Neuronal stem cell (in vitro differentiated cells): ENCODE measurements around the gene PARD3B.
"Not testable (repeated sequence)": the region's sequence is repeated elsewhere in the genome, so short reads cannot be mapped to it uniquely, and the experiment has no call there.

Source experiments
- DNase-seq: peaks from one replicate; pipeline ENCODE4 v3.0.0-alpha.2; 2013; ENCODE audit warnings: low spot score
- H2AFZ ChIP-seq: one replicate; pipeline ENCODE4 v1.6.1; 2013; ENCODE audit warnings: mild to moderate bottlenecking, low read length, inconsistent platforms
- H2AK5ac ChIP-seq: 2 replicates; pipeline ENCODE4 v1.6.1; 2013; ENCODE audit warnings: low read depth, mild to moderate bottlenecking, inconsistent platforms, low read length, moderate library complexity, mixed read lengths
- H2BK120ac ChIP-seq: 2 replicates; pipeline ENCODE4 v1.6.1; 2013; ENCODE audit warnings: low read depth, mild to moderate bottlenecking, inconsistent platforms, low read length, moderate library complexity, mixed read lengths
- H2BK12ac ChIP-seq: one replicate; pipeline ENCODE4 v1.6.1; 2013; ENCODE audit warnings: low read length, inconsistent platforms
- H2BK15ac ChIP-seq: 2 replicates; pipeline ENCODE4 v1.6.1; 2013; ENCODE audit warnings: mild to moderate bottlenecking, low read length, inconsistent platforms, mixed read lengths
- H2BK5ac ChIP-seq: one replicate; pipeline ENCODE4 v1.6.1; 2013; ENCODE audit warnings: inconsistent platforms, mild to moderate bottlenecking, low read length, moderate library complexity
- H3K14ac ChIP-seq: one replicate; pipeline ENCODE4 v1.6.1; 2013; ENCODE audit warnings: low read length, inconsistent platforms
- H3K18ac ChIP-seq: 2 replicates; pipeline ENCODE4 v1.6.1; 2013; ENCODE audit warnings: low read length, inconsistent platforms
- H3K23ac ChIP-seq: 2 replicates; pipeline ENCODE4 v1.6.1; 2013; ENCODE audit warnings: low read depth, mild to moderate bottlenecking, mixed read lengths, low read length, inconsistent platforms; ENCODE audit not compliant: poor library complexity
- H3K27ac ChIP-seq: replicated peaks from 3 replicates; pipeline ENCODE4 v1.5.1; 2013; ENCODE audit warnings: low read length, inconsistent platforms
- H3K27me3 ChIP-seq, 3 experiments: 2 replicates each; pipeline ENCODE4 v1.6.1; 2013; ENCODE audit warnings: low read length in 3 of 3, mild to moderate bottlenecking in 2 of 3, inconsistent platforms in 1 of 3, low read depth in 1 of 3, mixed read lengths in 1 of 3, moderate library complexity in 1 of 3; ENCODE audit not compliant: control insufficient read depth in 3 of 3, insufficient read depth in 3 of 3
- H3K36me3 ChIP-seq, 2 donors: replicated peaks in 1 of 2; 2 replicates each; pipeline ENCODE4 v1.6.1; 2013; ENCODE audit warnings: low read length in 2 of 2; ENCODE audit not compliant: control insufficient read depth in 2 of 2, insufficient read depth in 2 of 2
- H3K4ac ChIP-seq: 2 replicates; pipeline ENCODE4 v1.6.1; 2013; ENCODE audit warnings: inconsistent platforms, mild to moderate bottlenecking, low read length, moderate library complexity
- H3K4me1 ChIP-seq, 2 donors: 1 replicate in 1 of 2; 2 replicates in 1 of 2; pipeline ENCODE4 v1.6.1; 2013; ENCODE audit warnings: low read length in 2 of 2, low read depth in 1 of 2; ENCODE audit not compliant: control insufficient read depth in 2 of 2, insufficient read depth in 1 of 2
- H3K4me2 ChIP-seq: one replicate; pipeline ENCODE4 v1.6.1; 2013; ENCODE audit warnings: mild to moderate bottlenecking, low read length, inconsistent platforms; ENCODE audit not compliant: insufficient read depth, poor library complexity, severe bottlenecking
- H3K4me3 ChIP-seq, 2 donors: 2 replicates each; pipeline ENCODE4 v1.5.1; 2013; ENCODE audit warnings: low read length in 2 of 2, mild to moderate bottlenecking in 2 of 2, inconsistent platforms in 1 of 2, moderate library complexity in 1 of 2
- H3K79me1 ChIP-seq: one replicate; pipeline ENCODE4 v1.6.1; 2013; ENCODE audit warnings: low read depth, mild to moderate bottlenecking, inconsistent platforms, low read length, moderate library complexity
- H3K9ac ChIP-seq: one replicate; pipeline ENCODE4 v1.6.1; 2013; ENCODE audit warnings: mild to moderate bottlenecking, low read depth, low read length, inconsistent platforms; ENCODE audit not compliant: poor library complexity
- H3K9me3 ChIP-seq, 2 donors: replicated peaks in 1 of 2; 2 replicates each; pipeline versions ENCODE3 to v1.6.1; 2013; ENCODE audit warnings: low read length in 2 of 2, mild to moderate bottlenecking in 2 of 2, inconsistent platforms in 1 of 2, low read depth in 1 of 2, mixed read lengths in 1 of 2, moderate library complexity in 1 of 2; ENCODE audit not compliant: control insufficient read depth in 2 of 2, insufficient read depth in 1 of 2
- H4K8ac ChIP-seq: one replicate; pipeline ENCODE4 v1.6.1; 2013; ENCODE audit warnings: low read depth, mild to moderate bottlenecking, inconsistent platforms, low read length, moderate library complexity
- H4K91ac ChIP-seq: one replicate; pipeline ENCODE4 v1.6.1; 2013; ENCODE audit warnings: low read length, low read depth, mild to moderate bottlenecking, inconsistent platforms; ENCODE audit not compliant: poor library complexity
- WGBS, 2 donors: extraction: QIAGEN DNeasy Blood & Tissue Kit; methylation state at CpG; one replicate each; pipeline ENCODE4 v1.1.7; 2013; ENCODE audit warnings: missing lambda C conversion rate in 2 of 2, mixed read lengths in 1 of 2; ENCODE audit not compliant: insufficient read length in 2 of 2, insufficient replicate concordance in 1 of 2; ENCODE audit errors: extremely low coverage in 2 of 2; 5-methylcytosine and 5-hydroxymethylcytosine counted together

Gene PARD3B

GRCh38 chr2:204550751-204551511 is 5.7 kb downstream of the PARD3B start:
- Histone ChIP-seq H3K27ac (no peak overlapping the region), H2BK15ac (no peak overlapping the region), H2AK5ac (no peak overlapping the region), H3K4me3 (no peak overlapping the region), H3K4ac (no peak overlapping the region), H2AFZ (no peak overlapping the region), H3K23ac (no peak overlapping the region), H3K4me2 (no peak overlapping the region), H3K79me1 (no peaks in the 10 kb centered on the region), H3K9me3 (peaks cover 0 to 4% of the 10 kb centered on the region in 2 donors), H3K18ac (no peak overlapping the region), H4K91ac (no peak overlapping the region), H3K36me3 (no peaks in the 10 kb centered on the region), H2BK5ac (no peak overlapping the region), H4K8ac (no peak overlapping the region), H3K14ac (no peak overlapping the region), H2BK12ac (no peak overlapping the region), H3K9ac (no peak overlapping the region), H2BK120ac (no peak overlapping the region), H3K27me3 (peaks cover 0 to 7% (median 0%) of the 10 kb centered on the region in 3 experiments), H3K4me1 (peaks cover 13 to 25% of the 10 kb centered on the region in 2 donors)
- no peak for DNase-seq
- WGBS, 2 donors: no CpG with 5 or more reads among the region's 3 CpGs

DNA sequence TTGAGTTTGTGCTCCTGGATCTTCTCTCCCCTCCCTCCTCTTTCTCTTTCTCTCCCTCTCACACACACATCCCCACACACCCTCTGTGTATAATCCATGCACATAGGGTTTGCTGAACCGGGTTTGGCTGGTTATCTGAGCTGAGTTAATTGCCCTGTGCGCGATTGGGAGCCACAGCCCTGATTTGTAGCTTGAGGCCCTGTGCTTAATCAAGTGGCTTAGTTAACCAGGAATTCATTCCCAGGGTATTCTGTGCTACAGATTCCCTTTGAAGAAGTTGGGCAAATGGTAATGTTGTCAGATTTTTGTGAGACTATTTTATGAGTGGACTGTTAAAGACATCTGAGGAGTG is 6.2 kb downstream of the PARD3B start:
- no CpG with 5 or more reads among the region's 3 CpGs for WGBS, 2 donors
- Histone ChIP-seq H3K9me3 (peaks cover 0 to 4% of the 10 kb centered on the region in 2 donors), H3K23ac (no peak overlapping the region), H3K79me1 (no peaks in the 10 kb centered on the region), H3K9ac (no peak overlapping the region), H3K4me2 (no peak overlapping the region), H3K4ac (no peak overlapping the region), H4K91ac (no peak overlapping the region), H2BK12ac (no peak overlapping the region), H2AK5ac (no peak overlapping the region), H3K18ac (no peak overlapping the region), H4K8ac (no peak overlapping the region), H3K4me1 (peaks cover 9 to 22% of the 10 kb centered on the region in 2 donors), H3K27ac (no peak overlapping the region), H2BK5ac (no peak overlapping the region), H3K27me3 (peaks cover 0 to 1% (median 0%) of the 10 kb centered on the region in 3 experiments), H3K14ac (no peak overlapping the region), H3K36me3 (no peaks in the 10 kb centered on the region), H3K4me3 (no peak overlapping the region), H2AFZ (no peak overlapping the region), H2BK120ac (no peak overlapping the region), H2BK15ac (no peak overlapping the region)
- DNase-seq: no peak

GRCh38 chr2:204557604-204558003 is 12.3 kb downstream of the PARD3B start:
- Histone ChIP-seq H3K36me3 (peaks cover 0 to 2% of the 10 kb centered on the region in 2 donors), H3K4ac (no peak overlapping the region), H3K27ac (no peak overlapping the region), H3K4me1 (peaks cover 0 to 3% of the 10 kb centered on the region in 2 donors), H2BK15ac (no peak overlapping the region), H4K8ac (no peak overlapping the region), H3K18ac (no peak overlapping the region), H2BK120ac (no peak overlapping the region), H2BK5ac (no peak overlapping the region), H2BK12ac (no peak overlapping the region), H2AFZ (no peak overlapping the region), H3K27me3 (no peaks in the 10 kb centered on the region), H3K14ac (no peak overlapping the region), H3K79me1 (no peaks in the 10 kb centered on the region), H2AK5ac (no peak overlapping the region), H3K4me3 (no peak overlapping the region), H3K23ac (no peak overlapping the region), H4K91ac (no peak overlapping the region), H3K9ac (no peak overlapping the region), H3K4me2 (no peak overlapping the region), H3K9me3 (peaks cover 2 to 13% of the 10 kb centered on the region in 2 donors)
- DNase-seq: no peak
- no CpG with 5 or more reads among the region's 1 CpG for WGBS, 2 donors

- not testable (repeated sequence) for H3K4me2 ChIP-seq, H3K23ac ChIP-seq, H3K4me3 ChIP-seq, H4K8ac ChIP-seq, H3K79me1 ChIP-seq, H3K4me1 ChIP-seq, H3K4ac ChIP-seq, DNase-seq, H2AK5ac ChIP-seq, H2BK15ac ChIP-seq, H2BK120ac ChIP-seq, H3K27me3 ChIP-seq, H2BK12ac ChIP-seq, H3K14ac ChIP-seq, H3K18ac ChIP-seq, H4K91ac ChIP-seq, H3K9ac ChIP-seq, H3K27ac ChIP-seq, H2AFZ ChIP-seq, H2BK5ac ChIP-seq, H3K36me3 ChIP-seq
- H3K9me3 ChIP-seq: peaks cover 2 to 13% of the 10 kb centered on the region in 2 donors
Measured at GRCh38 chr2:204559358-204559757, 14.1 kb downstream of the PARD3B start.
